ENCODE results near the gene ICAM4. TPM values are rescaled to one million over a fixed set of nuclear protein-coding genes. Genes with fewer than 3 reads are reported as not detected.

Gene ICAM4
- total and polyA plus RNA-seq, 9 of the 15 experiments (the other 6 are each of a cell fraction or from before 2014, with no cell fraction given): 14.1 to 86.1 (median 29.6) TPM

- ChIA-PET POLR2A (interaction anchor here (0.7 to 3.3 kb wide), 8 partner anchors 9 to 46 kb away, joined by 3 to 19 read pairs (median 6); partner anchors contain the start of genes ICAM1 and RAVER1), CTCF (ENCODE audit: low intra/inter-chr PET ratio) (no interaction called here)
- FAIRE-seq: peak; percentile 59
- H3K27me3 ChIP-seq (ENCODE audit: control insufficient read depth in 2 of 2, insufficient read depth in 2 of 2, low read length in 2 of 2): no peaks in the 10 kb centered on the region
- H3K9me3 ChIP-seq (replicated peaks; ENCODE audit: control insufficient read depth, insufficient read depth, low read depth, low read length): no peaks in the 10 kb centered on the region
- H3K4me1 ChIP-seq (replicated peaks in 1 of 2; ENCODE audit: control insufficient read depth in 2 of 2, insufficient read depth in 2 of 2, low read length in 2 of 2): peaks cover 16 to 50% of the 10 kb centered on the region in 2 experiments
- H3K27ac ChIP-seq (ENCODE audit: extremely low read depth, low read depth, low read length): peak overlapping the region; percentile 73
- peaks cover 65% of the 10 kb centered on the region; the same call in 2 of the 3 replicates for H3K36me3 ChIP-seq (ENCODE audit: control insufficient read depth, insufficient read depth, low read length)
- H3K9ac ChIP-seq (ENCODE audit: insufficient read depth in 1 of 2, low read depth in 2 of 2, low read length in 2 of 2): peak overlapping the region; percentile 74 to 96; a peak in 3 of 4 replicates
- intact Hi-C loops (cut with micrococcal nuclease) (loop anchor here (1.0 kb wide), 1 partner anchor 16 kb away; no protein-coding TSS in a partner anchor), in situ Hi-C loops (cut with MboI) (no loop called here)
- no peaks in the 10 kb centered on the region for H3K9me1 ChIP-seq (ENCODE audit: control insufficient read depth, insufficient read depth, low read length)
- H3K4me2 ChIP-seq (ENCODE audit: insufficient read depth, low read length): peak overlapping the region; percentile 99
- peak in 2 of 4 experiments; percentile 70 to 84 for DNase-seq (ENCODE audit: extremely low read depth in 1 of 4, low spot score in 3 of 4)
- ATAC-seq: peak; percentile 79
- H2AFZ ChIP-seq (ENCODE audit: low read depth, low read length): peak overlapping the region; percentile 92; the same call in 1 of the 2 replicates
- peak overlapping the region; percentile 82 for H3K4me3 ChIP-seq
- peaks cover 23% of the 10 kb centered on the region for H3K79me2 ChIP-seq (ENCODE audit: control insufficient read depth, insufficient read depth, low read length)
- 0 out of 2 replicates have a peak, but pooled peaks cover 8% of the 10 kb centered on the region for H4K20me1 ChIP-seq (replicated peaks; ENCODE audit: control insufficient read depth, insufficient read depth, low read length)
- WGBS (ENCODE audit: insufficient coverage, low coverage, missing lambda C conversion rate): 51% methylated on average over 17 of the region's 19 CpGs
- BruUV-seq (replicated peaks): TSS peak; percentile 53
- TF ChIP-seq RBM17 (IDR thresholded peaks at IDR 0.05; ENCODE audit: borderline replicate concordance, low read depth, low read length) (no peak), RHOXF2B (CRISPR knock-in tag; conservative IDR thresholded peaks at IDR 0.05) (no peak), NFIC (IDR thresholded peaks at IDR 0.05) (peak; percentile 92), ZNF830 (CRISPR knock-in tag; IDR thresholded peaks at IDR 0.05) (no peak), FOXP1 (CRISPR knock-in tag; IDR thresholded peaks at IDR 0.05) (no peak), NR2C2 (CRISPR knock-in tag; IDR thresholded peaks at IDR 0.05) (no peak), NR2C2 (tag; IDR thresholded peaks at IDR 0.05) (0 out of 2 replicates have a peak, but pooled peaks have one; percentile 12), FIP1L1 (IDR thresholded peaks at IDR 0.05; ENCODE audit: low read depth, low read length, poor library complexity, severe bottlenecking) (no peak), ZBTB43 (CRISPR knock-in tag; IDR thresholded peaks at IDR 0.05) (no peak), NBN (IDR thresholded peaks at IDR 0.05; ENCODE audit: low read depth) (no peak), SMAD1 (IDR thresholded peaks at IDR 0.05; ENCODE audit: low read depth, low read length, partially characterized antibody) (no peak), SIRT6 (IDR thresholded peaks at IDR 0.05; ENCODE audit: low read depth, low read length) (no peak), NFRKB (IDR thresholded peaks at IDR 0.05; ENCODE audit: low read depth) (no peak), ZNF282 (CRISPR knock-in tag; IDR thresholded peaks at IDR 0.05) (no peak), YY1 (IDR thresholded peaks at IDR 0.05; ENCODE audit: borderline replicate concordance in 1 of 3, control insufficient read depth in 1 of 3, extremely low read depth in 1 of 3, insufficient read depth in 3 of 3, insufficient read length in 1 of 3, insufficient replicate concordance in 2 of 3, low read depth in 1 of 3, low read length in 2 of 3) (no peak), POLR2H (tag; IDR thresholded peaks at IDR 0.05; ENCODE audit: low read depth) (no peak), TAF15 (IDR thresholded peaks at IDR 0.05; ENCODE audit: low read depth, low read length) (no peak), CEBPB (tag; IDR thresholded peaks at IDR 0.05) (no peak)
- TF ChIP-seq, protein P1, sequence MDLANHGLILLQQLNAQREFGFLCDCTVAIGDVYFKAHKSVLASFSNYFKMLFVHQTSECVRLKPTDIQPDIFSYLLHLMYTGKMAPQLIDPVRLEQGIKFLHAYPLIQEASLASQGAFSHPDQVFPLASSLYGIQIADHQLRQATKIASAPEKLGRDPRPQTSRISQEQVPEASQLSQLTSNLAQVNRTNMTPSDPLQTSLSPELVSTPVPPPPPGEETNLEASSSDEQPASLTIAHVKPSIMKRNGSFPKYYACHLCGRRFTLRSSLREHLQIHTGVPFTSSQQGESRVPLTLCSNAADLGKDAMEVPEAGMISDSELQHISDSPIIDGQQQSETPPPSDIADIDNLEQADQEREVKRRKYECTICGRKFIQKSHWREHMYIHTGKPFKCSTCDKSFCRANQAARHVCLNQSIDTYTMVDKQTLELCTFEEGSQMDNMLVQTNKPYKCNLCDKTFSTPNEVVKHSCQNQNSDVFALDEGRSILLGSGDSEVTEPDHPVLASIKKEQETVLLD (IDR thresholded peaks at IDR 0.05): no peak
Measured at GRCh38 chr19:10316229-10317044, 29.7 kb downstream of the ICAM4 start.
